GM21526 (cell line): ENCODE results near the gene ARL10.

Source experiments
- ATAC-seq: cut with Tn5 transposase; IDR thresholded peaks from one replicate; pipeline ENCODE4 v1.9.1; 2021; ENCODE audit warnings: moderate library complexity; ENCODE audit not compliant: unreplicated experiment, low FRiP score

ARL10 gene

DNA sequence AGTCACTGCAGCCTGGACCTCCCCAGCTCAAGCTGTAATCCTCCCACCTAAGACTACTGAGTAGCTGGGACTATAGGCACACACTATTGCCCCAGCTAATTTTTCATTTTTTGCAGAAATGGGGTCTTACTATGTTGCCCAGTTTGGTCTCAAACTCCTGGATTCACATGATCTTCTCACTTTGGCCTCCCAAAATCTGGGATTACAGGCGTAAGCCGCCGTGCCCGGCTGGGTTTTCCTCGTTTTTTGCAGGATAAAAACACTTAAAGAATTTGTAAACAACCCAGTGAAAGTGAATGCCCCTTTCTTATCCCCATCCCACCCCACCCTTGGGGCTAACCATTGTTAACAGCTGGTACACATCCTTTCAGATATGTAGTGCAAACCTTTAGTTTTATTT, 43.3 kb downstream of the ARL10 start:
- no peak for ATAC-seq

DNA sequence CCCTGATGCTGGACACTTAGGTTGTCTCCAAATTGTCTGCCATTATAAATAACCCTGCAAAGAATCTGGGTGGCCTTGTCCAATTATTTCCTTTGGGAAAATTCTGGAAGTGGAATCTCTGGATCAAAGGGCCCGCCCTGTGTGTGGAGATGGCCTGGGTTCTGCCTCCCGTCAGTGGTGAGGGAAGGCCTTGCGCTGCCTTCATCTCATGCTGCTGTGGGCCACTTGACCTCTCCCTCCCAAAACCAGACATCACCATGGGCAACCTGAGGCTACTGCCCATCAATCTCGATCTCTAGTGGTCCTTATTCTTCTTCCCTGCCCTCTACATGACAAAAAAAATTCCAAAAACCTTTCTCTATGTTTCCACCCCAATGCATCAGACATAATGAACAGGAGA, 44.5 kb downstream of the ARL10 start:
- ATAC-seq = no peak

DNA sequence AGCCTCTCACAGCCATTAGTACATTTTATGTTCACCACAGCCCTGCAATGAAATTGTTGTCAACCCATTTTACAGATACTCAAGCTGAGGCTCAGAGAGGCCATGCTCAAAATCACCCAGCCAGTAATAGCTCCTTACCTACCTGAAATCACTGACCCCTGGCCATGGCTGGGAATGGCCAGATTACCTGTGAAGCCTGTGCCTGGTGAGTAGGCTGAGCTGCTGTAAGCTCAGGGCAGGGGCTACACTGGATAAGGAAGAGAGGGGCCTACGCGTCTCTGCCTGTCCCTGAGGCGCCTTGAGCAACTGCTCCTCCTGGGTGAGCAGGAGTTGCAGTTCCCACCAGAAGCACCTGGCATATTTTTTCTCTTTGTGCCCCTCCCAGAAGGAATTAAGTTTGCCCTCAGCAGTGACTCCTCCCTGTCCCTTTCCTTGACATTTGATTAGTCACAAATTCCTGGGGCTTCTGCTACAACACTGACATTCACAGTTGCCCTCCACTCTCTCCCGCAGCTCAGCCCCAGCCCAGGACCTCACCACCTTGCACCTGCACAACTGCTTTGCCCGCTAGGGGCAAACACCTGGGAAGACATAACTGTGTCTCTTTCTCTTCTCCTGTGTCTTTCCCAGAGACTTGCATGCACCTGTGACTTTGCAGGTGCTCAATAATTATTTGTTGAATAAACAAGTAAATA, 45.3 kb downstream of the ARL10 start:
- ATAC-seq = no peak

DNA sequence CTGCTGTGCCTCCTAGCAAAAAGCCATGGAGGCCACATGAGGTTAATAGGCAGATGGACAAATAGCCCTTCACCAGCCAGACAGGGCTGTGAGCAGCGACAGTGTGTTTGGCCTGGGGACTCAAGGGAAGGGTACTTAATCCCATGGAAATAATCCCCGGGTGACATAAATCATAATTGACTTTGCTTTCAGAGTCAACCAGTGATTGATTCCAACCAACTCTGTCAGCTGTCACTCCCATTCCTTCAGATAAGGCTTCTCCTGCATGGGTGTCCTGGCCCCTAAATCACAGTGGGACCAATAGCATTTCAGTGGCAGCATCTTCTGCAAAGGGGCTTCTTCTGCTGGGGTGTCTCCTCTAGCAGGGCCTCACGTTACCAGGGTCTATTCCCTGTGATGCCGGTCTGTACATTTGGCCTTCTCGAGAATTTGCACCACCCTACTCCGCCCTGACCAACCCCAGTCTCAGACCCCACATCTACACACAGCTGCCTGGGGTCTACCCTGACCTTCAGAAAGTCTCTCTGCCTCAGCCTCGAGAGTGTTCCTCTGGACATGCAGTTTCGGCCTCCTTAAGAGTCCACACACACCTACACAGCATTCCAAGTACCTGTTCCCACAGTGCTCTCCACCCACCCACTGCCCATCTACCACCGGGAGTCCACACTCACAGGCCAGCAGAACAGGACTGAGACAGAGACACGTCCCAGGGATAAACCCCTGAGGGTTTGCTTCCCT, 47.4 kb downstream of the ARL10 start:
- no peak for ATAC-seq

DNA sequence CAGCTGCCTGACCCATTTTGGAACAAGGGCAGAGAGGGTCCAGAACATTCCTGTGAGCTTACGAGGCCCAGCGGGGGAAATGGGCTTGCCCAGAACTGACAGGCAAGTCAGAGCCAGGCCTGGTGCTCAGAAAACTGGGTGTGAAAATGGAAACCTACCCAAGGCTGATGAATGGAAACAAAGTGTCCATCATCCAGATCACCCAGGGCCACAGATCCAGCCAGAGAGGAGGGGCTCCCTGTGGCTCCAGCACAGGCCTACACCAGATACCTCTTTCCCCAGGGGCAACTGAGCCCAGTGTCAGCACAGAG, 47.9 kb downstream of the ARL10 start:
- no peak for ATAC-seq

DNA sequence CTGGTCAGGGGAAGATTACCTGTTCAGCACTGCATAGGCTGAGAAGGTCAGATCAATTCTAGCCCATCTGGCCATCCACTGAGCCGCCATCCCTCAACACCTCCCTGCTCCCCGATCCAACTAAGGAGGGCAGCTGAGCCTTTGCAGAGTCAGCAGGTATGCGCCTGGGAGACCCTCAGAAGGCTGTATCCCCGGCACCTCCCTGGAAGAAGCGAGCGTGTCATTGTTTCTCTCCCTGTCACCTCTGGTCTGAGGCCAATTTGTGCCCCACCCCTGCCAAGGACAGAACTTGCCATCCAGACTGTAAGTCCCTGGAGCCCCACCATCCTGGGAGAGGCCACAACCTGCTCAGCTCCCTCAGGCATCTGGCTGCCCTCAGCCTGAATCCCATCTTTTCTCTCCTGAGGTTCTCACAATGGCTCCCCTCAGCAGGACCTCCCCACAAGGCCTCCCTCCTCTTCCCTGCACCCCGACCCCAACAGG, 48.5 kb downstream of the ARL10 start:
- no peak for ATAC-seq

DNA sequence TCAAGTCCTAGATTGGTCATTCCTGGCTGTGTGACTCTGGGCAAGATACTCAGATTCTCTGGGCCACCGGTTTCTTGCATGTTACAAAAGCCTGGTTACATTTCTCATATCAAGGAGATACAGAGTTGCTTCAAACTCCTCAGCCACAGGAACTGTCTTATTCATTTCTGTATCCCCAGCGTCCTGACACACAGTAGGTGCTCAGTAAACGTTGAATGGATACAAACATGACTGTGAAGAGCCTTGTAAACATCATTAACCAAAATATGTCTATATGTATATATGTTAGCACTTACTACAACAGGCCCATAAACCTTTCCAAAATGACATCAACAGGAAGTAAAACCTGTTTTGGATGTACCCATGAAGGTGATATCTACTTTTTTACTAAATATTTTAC, 49.4 kb downstream of the ARL10 start:
- no peak for ATAC-seq

DNA sequence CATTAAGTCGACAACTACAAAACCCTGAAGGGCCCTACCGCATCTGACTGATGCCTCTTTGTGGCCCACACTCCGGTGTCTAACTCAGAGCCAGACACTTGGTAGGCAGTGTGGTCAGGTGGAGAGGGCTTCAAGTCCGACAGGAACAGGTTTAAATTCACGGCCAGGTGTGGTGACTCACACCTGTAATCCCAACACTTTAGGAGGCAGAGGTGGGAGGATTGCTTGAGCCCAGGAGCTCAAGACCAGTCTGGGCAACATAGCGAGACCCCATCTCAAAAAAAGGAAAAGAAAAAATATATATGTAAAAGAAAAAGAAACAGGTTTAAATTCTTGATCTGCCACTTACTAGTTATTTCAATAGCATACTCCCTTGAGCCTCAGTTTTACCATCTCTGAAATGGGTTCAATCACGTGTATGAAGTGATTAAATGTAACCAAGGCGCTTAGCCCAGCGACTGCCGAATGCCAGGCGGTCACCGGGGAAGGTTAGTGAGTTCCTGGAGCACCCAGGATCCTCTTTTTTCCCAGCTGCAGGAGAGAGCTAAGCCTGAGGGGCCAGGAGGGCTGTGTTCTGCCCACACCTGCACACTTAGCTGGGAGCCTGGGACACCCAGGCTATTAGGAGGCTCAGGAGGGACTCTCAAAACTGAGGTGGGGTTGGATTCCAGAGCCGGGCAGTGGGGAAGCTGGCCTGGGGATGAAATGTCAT, 50.1 kb downstream of the ARL10 start:
- ATAC-seq = no peak

DNA sequence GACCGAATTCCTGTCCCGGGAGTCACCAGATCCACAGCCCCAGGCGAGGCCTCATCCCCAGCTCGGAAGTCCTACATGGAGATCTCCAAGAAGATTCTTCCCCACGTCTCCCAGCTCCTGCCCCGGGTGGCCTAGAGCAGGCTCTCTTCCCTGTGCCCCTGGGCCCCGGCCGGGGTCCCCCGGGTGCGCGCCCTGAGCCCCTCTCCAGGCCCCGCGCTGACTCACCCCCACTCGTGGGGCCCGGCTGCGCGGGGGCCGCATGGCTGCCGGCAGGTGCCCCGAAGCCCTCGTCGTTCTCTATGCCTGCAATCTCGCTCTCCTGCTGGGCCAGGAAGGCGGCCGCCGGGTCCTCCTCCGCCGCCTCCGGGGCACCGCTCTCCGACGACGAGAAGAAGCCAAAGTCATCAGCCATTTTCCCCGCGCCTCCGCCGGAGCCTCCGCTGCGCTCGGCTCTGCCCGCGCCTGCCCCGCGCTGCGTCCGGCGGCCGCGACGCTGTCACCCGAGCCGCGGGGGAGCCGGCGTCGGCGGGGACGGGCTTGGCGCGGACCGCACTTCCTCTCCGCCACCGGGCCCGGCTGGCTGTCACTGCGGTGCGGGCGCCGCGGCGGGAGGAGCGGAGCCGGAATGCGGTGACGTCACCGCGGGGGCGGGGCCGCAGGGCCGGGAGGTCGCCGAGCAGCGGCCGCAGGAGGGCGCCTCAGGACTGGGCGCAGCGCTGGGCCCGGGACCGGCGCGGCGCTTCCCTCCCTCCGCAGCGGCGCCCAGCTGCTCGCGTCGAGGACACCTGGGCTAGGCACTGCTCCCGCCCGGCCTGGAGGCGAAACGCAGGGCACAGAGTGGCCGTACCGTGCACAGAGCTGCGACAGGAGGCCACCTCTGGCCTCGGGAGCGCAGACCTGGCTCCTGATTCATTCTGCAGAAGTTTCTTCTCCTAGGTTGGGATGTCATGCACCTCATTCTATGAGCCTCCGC, 51.0 kb downstream of the ARL10 start, which contains the start of gene CLTB:
TSS of gene CLTB (minus strand) at position 588 of the 973 bp plus-strand sequence. CDS start at position 412, 176 bp downstream.
- peak; percentile 94 for ATAC-seq

DNA sequence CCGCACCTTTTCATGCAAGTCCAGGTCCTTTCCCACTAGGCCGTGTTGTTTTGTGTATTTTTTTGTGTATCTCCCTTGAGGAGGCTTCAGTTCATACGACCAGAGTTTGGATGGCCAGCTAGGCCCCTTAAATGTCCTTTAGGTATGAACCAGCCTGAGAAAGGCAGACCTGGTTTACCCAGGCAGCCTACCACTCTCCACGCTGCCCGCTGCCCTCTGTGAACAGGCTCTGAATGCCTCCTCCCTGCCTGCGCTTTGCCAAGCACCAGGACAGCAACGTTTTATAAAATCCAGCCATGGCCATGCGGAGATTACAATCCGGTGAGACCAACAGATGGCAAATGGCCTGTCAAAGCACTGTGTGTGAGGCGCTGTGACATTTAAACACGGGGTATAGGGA, 51.7 kb downstream of the ARL10 start:
- ATAC-seq = no peak

DNA sequence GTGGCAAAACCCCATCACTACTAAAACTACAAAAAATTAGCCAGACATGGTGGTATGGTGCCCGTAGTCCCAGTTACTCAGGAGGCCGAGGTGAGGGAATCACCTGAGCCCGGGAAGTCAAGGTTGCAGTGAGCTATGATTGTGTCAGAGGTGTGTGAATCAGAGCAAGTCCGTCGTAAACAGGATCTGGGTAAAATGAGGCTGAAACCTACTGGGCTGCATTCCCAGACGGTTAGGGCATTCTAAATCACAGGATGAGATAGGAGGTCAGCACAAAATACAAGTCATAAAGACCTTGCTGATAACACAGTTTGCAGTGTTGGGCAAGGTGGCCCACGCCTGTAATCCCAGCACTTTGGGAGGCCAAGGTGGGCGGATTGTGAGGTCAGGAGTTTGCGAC, 53.0 kb downstream of the ARL10 start:
- no peak for ATAC-seq

DNA sequence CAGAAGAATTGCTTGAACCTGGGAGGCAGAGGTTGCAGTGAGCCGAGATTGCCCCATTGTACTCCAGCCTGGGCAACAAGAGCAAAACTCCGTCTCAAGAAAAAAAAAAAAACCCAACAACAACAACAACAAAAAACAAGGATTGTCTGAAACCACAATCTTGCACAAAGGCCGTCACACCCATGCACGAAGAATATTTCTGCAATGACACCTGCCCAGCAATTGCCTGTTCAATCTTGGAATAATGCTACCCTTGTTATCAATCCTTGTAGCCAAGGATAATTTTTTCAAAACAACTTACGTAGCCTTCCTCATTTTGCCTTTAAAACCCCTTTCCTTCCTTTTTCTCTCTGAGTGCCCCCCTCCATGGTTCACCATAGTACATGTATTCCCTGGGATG, 54.8 kb downstream of the ARL10 start:
- no peak for ATAC-seq

DNA sequence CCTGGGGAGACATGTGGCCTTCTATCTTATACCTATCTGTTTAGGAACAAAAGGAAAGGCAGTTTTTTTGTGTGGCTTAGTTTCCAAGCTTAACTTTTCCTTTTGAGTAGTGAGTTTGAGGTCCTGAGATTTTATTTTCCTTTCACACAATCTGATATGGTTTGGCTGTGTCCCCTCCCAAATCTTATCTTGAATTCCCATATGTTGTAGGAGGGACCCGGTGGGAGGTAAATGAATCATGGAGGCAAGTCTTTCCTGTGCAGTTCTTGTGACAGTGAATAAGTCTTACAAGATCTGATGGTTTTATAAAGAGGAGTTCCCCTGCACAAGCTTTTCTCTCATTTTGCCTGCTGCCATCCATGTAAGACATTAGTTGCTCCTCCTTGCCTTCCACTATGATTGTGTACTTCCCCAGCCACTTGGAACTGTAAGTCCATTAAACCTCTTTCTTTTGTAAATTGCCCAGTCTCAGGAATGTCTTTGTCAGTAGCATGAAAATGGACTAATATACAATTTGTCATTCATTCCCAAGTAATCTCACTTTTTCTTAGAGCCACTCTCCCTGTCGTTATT, 55.8 kb downstream of the ARL10 start:
- no peak for ATAC-seq

DNA sequence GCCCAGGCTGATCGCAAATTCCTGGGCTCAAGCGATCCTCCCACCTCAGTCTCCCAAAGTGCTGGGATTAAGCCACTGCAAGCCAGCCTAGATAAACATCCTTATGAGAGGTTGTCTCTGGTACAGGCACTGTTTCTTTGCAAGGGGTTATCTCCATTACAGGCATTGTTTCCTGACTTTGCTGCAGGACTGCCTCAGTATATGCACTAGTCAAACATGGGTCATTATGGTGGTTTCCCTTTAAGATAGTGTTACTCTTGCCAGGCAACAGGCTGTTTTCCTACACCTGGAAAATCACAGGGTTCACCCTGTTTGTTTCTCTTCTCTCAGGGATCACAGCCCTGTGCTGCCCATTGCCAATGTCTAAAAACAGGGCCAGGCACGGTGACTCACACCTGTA, 58.9 kb downstream of the ARL10 start:
- no peak for ATAC-seq

DNA sequence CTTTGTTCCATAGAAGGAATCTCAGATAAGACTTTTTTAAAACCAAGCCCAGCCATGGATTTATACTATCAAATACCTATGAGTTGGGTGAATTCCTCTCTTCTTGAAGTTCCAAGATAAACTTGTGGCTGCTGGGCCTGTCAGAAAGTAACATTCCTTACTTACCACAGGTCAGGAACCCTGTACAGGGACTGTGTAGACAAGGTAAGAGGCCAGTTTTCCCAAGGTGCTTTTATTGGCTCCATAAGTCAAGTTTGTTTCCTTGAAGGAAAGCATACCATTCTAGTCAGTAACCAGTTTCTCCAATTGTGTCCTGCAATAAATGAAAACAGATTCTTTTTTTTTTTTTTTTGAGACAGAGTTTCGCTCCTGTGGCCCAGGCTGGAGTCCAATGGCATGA, 59.9 kb downstream of the ARL10 start:
- ATAC-seq = no peak

DNA sequence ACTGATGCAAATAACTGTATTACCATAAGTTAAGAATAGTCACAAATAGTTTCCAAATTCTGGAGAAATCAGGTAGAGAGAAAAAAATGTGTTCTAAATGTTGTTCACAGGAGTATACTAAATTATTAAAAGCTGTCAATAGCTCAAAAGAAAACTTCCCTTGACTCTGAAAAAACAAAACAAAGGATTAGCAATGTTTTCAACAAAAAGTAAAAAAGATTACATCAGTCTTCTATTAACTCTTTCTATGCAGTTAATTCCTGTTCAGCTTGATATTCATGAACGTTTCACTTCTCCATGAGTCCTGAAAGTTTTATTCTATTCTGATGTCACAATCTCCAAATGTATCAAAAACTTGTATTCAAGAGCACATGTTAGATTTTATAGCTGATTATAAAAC, 60.5 kb downstream of the ARL10 start:
- no peak for ATAC-seq

DNA sequence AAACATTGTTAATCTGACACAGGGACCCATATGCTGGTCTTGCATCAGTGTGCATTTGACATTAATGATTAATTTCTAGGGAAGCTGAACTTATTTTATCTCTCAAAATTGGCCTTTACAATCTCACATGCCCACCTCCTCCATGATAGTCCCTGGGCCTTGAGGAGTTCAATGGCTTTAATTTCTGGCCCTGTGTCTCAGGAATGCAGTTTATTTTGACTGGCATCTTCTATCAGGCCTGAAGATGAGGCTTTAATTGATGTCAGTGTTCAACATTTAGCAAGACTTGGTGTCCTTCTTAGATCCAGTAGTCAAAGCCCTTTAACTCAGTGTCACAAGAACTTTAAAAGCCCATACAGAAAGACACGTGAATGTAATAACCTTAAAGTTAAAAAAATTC, 61.6 kb downstream of the ARL10 start:
- ATAC-seq = no peak

DNA sequence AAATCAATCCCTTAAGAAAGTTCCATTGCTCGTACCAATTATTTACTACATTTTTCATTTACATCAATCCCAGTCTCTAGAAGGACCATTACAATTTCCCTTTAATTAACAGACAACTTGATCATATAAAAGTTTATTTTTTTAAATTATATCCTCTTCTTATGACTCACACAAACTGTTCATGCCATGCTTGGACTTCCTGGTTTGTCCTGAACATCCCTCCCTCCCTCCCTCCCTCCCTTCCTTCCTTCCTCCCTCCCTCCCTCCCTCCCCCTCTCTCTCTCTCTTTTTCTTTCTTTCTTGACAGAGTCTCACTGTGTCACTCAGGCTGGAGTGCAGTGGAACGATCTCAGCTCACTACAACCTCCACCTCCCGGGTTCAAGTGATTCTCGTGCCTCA, 62.7 kb downstream of the ARL10 start:
- ATAC-seq = no peak

DNA sequence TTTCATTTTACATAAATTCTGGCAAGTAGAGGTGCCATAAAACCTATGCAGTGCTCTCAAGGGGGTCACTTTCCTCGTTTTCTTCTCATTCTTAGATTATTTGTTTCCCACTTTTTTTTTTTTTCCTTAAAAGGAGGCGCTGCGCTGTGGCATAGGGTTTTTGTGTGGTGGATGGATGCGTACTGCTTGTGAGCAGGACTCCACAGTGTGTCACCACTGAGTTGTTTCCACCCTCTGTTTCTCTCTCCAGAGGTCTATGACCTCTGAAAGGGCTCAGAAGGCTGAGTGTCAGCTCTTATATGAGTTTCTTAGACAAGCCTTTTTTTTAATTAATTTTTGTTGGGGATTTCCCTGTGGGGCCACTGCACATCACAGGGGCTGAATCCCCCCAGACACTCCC, 64.7 kb downstream of the ARL10 start:
- no peak for ATAC-seq
